ENCODE data around the gene MACROD1.

MACROD1 gene

GRCh38 chr11:64136765-64137441 is 29.0 kb downstream of the MACROD1 start:
- DNase-seq: no peak
- H3K27ac Mint-ChIP-seq: no peak overlapping the region
- peaks cover 59% of the 10 kb centered on the region for H3K4me1 Mint-ChIP-seq
- H3K27me3 Mint-ChIP-seq (ENCODE audit: low read depth, poor library complexity): peaks cover 57% of the 10 kb centered on the region
- H3K9me3 Mint-ChIP-seq: no peaks in the 10 kb centered on the region
- no peaks in the 10 kb centered on the region for H3K36me3 Mint-ChIP-seq (ENCODE audit: low read depth)
- no peak overlapping the region for H3K4me3 Mint-ChIP-seq
- TF ChIP-seq, protein P1, sequence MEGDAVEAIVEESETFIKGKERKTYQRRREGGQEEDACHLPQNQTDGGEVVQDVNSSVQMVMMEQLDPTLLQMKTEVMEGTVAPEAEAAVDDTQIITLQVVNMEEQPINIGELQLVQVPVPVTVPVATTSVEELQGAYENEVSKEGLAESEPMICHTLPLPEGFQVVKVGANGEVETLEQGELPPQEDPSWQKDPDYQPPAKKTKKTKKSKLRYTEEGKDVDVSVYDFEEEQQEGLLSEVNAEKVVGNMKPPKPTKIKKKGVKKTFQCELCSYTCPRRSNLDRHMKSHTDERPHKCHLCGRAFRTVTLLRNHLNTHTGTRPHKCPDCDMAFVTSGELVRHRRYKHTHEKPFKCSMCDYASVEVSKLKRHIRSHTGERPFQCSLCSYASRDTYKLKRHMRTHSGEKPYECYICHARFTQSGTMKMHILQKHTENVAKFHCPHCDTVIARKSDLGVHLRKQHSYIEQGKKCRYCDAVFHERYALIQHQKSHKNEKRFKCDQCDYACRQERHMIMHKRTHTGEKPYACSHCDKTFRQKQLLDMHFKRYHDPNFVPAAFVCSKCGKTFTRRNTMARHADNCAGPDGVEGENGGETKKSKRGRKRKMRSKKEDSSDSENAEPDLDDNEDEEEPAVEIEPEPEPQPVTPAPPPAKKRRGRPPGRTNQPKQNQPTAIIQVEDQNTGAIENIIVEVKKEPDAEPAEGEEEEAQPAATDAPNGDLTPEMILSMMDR (IDR thresholded peaks at IDR 0.05): no peak

DNA sequence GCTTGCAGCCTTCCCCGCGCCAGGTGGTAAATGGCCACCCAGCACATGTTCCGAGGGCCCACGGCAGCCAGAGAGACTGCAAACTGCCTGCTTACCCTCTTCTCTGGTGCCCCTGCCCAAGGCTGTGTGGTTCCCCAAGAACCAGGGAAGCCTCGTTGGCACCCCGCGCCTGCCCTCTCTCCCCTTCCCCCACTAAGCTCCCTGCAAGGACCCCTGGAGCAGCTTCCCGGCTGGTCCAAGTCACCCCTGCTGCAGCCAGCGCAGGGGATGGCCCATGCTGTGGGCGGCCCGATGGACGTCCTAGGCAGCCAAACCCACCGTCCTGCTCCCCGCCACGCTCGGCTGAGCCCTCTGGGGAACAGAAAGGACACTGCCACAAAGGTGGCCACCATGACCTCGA is 30.2 kb downstream of the MACROD1 start:
- Mint-ChIP-seq H3K4me3 (no peak overlapping the region), H3K36me3 (ENCODE audit: low read depth) (no peaks in the 10 kb centered on the region), H3K27ac (no peak overlapping the region), H3K4me1 (peaks cover 56% of the 10 kb centered on the region), H3K27me3 (ENCODE audit: low read depth, poor library complexity) (peaks cover 54% of the 10 kb centered on the region), H3K9me3 (no peaks in the 10 kb centered on the region)
- TF ChIP-seq, protein P1 (IDR thresholded peaks at IDR 0.05): no peak
- DNase-seq: no peak

GRCh38 chr11:64134963-64135362 is 30.9 kb downstream of the MACROD1 start:
- TF ChIP-seq, protein P1 (IDR thresholded peaks at IDR 0.05): no peak
- no peaks in the 10 kb centered on the region for H3K9me3 Mint-ChIP-seq
- H3K36me3 Mint-ChIP-seq (ENCODE audit: low read depth): no peaks in the 10 kb centered on the region
- DNase-seq: no peak
- peaks cover 57% of the 10 kb centered on the region for H3K27me3 Mint-ChIP-seq (ENCODE audit: low read depth, poor library complexity)
- H3K4me1 Mint-ChIP-seq: peaks cover 61% of the 10 kb centered on the region
- no peak overlapping the region for H3K27ac Mint-ChIP-seq
- H3K4me3 Mint-ChIP-seq: no peak overlapping the region

DNA sequence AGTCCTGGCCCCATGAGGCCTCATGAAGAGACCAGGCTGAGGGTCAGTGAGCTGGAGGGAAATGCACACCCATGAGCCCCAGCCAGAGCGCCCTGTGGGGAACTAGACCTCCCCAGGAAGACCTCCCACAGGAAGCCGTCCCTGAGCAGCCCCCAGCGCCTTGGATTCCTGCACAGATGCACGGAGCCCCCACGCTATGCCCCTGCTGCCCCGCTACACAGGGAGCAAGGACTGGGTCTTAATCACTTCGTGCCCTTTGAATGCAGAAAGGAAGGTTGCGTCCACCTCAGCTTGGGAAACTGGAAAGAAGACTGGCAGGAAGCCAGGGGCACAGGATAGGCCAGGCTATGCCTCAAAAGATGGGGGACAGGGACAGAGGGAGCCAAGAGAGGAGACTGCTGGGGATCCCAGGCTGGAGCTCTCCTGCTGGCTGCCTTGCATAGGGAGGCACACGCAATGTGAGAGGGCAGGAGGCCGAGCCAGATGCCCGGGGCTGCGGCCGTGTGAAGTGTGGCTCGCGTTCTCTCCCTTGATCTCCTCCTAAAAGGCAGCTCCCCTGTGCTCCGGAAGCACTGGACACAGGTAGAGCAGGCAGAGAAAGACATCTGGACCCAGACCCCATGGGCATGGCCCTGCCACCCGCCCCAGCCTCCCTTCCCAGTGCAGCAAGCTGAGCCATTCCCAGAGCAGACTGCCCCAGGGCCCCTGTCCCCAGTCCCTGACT is 32.8 kb downstream of the MACROD1 start:
- H3K27me3 Mint-ChIP-seq (ENCODE audit: low read depth, poor library complexity): peaks cover 50% of the 10 kb centered on the region
- TF ChIP-seq, protein P1 (IDR thresholded peaks at IDR 0.05): no peak
- no peak for DNase-seq
- H3K4me3 Mint-ChIP-seq: no peak overlapping the region
- H3K36me3 Mint-ChIP-seq (ENCODE audit: low read depth): no peaks in the 10 kb centered on the region
- no peaks in the 10 kb centered on the region for H3K9me3 Mint-ChIP-seq
- no peak overlapping the region for H3K27ac Mint-ChIP-seq
- peaks cover 60% of the 10 kb centered on the region for H3K4me1 Mint-ChIP-seq

GRCh38 chr11:64132191-64132771 is 33.6 kb downstream of the MACROD1 start:
- Mint-ChIP-seq H3K4me3 (no peak overlapping the region), H3K27me3 (ENCODE audit: low read depth, poor library complexity) (peaks cover 46% of the 10 kb centered on the region)
- DNase-seq: no peak

More at GRCh38 chr11:64132191-64132771, 33.6 kb downstream of the MACROD1 start:
- H3K27ac Mint-ChIP-seq: no peak overlapping the region
- TF ChIP-seq, protein P1 (IDR thresholded peaks at IDR 0.05): no peak
- no peaks in the 10 kb centered on the region for H3K36me3 Mint-ChIP-seq (ENCODE audit: low read depth)
- no peaks in the 10 kb centered on the region for H3K9me3 Mint-ChIP-seq
- peaks cover 64% of the 10 kb centered on the region for H3K4me1 Mint-ChIP-seq

All from nephron progenitor cell (in vitro differentiated cells).